Astrocyte of the spinal cord (primary cell): Measurements from ENCODE around the gene LEP.
A peak's percentile ranks its signal among the peaks of the same experiment; 100 is the strongest.

Experiments
- DNase-seq: peaks from one replicate; pipeline ENCODE4 v3.0.0; 2011; ENCODE audit warnings: low read depth, low spot score
- H3K4me3 ChIP-seq: 2 replicates; pipeline ENCODE4 v1.5.1; 2011; ENCODE audit warnings: low read depth, mild to moderate bottlenecking, low read length, moderate library complexity
- in situ Hi-C: cut with HindIII; loops from 2 replicates; pipeline ENCODE4 v1.10.0; 2017; ENCODE audit warnings: low sequenced_read_pairs
- TF ChIP-seq, protein P1 (sequence below): IDR thresholded peaks from 2 replicates; pipeline ENCODE4 v1.5.1; 2012; ENCODE audit warnings: low read depth, mild to moderate bottlenecking, low read length, inconsistent platforms

Gene LEP

GRCh38 chr7:128243273-128243672 lies 2.2 kb downstream of the LEP start:
- in situ Hi-C loops: no loop called here
- DNase-seq: no peak
- TF ChIP-seq, protein P1, sequence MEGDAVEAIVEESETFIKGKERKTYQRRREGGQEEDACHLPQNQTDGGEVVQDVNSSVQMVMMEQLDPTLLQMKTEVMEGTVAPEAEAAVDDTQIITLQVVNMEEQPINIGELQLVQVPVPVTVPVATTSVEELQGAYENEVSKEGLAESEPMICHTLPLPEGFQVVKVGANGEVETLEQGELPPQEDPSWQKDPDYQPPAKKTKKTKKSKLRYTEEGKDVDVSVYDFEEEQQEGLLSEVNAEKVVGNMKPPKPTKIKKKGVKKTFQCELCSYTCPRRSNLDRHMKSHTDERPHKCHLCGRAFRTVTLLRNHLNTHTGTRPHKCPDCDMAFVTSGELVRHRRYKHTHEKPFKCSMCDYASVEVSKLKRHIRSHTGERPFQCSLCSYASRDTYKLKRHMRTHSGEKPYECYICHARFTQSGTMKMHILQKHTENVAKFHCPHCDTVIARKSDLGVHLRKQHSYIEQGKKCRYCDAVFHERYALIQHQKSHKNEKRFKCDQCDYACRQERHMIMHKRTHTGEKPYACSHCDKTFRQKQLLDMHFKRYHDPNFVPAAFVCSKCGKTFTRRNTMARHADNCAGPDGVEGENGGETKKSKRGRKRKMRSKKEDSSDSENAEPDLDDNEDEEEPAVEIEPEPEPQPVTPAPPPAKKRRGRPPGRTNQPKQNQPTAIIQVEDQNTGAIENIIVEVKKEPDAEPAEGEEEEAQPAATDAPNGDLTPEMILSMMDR: no peak
- no peak overlapping the region for H3K4me3 ChIP-seq

- TF ChIP-seq, protein P1: no peak
- no peak for DNase-seq
- H3K4me3 ChIP-seq: no peak overlapping the region
- in situ Hi-C loops: no loop called here
Observed at GRCh38 chr7:128244861-128245260, 3.8 kb downstream of the LEP start.

- no peak for DNase-seq
- in situ Hi-C loops: no loop called here
- TF ChIP-seq, protein P1: no peak
- H3K4me3 ChIP-seq: no peak overlapping the region
Observed at GRCh38 chr7:128247108-128247507, 6.0 kb downstream of the LEP start.

DNA sequence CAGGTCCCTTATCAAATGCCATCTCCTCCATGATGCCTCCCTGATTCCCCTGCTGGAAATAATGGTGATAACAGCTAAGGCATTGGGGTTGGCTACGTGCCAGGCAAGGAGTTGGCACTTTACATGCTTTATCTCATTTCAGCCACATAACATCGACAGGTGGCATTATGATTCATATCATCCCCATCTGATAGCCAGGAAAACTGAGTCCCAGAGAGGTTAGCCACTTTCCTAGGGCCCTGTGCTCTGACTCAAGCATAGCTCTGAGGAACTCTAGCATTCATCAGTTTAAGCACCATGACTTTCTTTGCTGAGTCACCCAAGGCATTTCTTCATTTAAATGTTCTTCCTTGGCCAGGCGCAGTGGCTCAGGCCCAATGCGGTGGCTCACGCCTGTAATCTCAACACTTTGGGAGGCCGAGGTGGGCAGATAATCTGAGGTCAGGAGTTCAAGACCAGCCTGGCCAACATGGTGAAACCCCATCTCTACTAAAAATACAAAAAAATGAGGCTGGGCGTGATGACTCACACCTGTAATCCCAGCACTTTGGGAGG lies 6.6 kb downstream of the LEP start:
- no peak overlapping the region for H3K4me3 ChIP-seq
- in situ Hi-C loops: no loop called here
- TF ChIP-seq, protein P1: no peak
- peak; percentile 18 for DNase-seq

GRCh38 chr7:128251337-128251736 lies 10.3 kb downstream of the LEP start:
- no peak overlapping the region for H3K4me3 ChIP-seq
- no peak for DNase-seq
- TF ChIP-seq, protein P1: no peak
- in situ Hi-C loops: no loop called here

DNA sequence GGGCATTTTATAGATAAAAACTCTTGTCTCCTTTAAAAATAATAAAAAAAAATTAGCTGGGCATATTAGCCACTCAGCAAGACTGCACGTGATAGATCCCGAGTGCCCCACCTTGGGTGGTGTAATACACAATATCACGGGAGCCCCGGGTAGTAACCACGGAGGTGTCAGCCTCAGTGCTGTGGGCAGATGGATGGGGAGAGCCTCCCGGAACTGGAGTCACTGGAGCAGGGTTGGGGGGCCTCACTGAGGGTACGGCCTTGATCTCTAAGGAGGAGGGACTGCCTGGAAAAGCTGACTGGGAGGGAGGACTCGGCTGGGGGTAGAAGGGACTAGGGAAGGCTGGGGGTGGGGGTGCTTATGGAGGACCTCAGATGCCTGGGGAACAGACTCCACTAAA lies 12.6 kb downstream of the LEP start:
- no peak overlapping the region for H3K4me3 ChIP-seq
- TF ChIP-seq, protein P1: no peak
- DNase-seq: no peak
- in situ Hi-C loops: no loop called here

DNA sequence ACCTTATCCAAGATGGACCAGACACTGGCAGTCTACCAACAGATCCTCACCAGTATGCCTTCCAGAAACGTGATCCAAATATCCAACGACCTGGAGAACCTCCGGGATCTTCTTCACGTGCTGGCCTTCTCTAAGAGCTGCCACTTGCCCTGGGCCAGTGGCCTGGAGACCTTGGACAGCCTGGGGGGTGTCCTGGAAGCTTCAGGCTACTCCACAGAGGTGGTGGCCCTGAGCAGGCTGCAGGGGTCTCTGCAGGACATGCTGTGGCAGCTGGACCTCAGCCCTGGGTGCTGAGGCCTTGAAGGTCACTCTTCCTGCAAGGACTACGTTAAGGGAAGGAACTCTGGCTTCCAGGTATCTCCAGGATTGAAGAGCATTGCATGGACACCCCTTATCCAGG lies 13.4 kb downstream of the LEP start:
- TF ChIP-seq, protein P1: no peak
- H3K4me3 ChIP-seq: no peak overlapping the region
- in situ Hi-C loops: no loop called here
- DNase-seq: no peak
